Activated T-cell treated with anti-CD3 and anti-CD28 coated beads, Interleukin-2, amount 50 U/mL, for 48 hours (primary cell): ENCODE data around the gene FMN2.

ENCODE experiments used
- DNase-seq, 2 experiments: peaks; one replicate each; pipeline ENCODE4 v3.0.0-alpha.2; 2020

Gene FMN2

DNA sequence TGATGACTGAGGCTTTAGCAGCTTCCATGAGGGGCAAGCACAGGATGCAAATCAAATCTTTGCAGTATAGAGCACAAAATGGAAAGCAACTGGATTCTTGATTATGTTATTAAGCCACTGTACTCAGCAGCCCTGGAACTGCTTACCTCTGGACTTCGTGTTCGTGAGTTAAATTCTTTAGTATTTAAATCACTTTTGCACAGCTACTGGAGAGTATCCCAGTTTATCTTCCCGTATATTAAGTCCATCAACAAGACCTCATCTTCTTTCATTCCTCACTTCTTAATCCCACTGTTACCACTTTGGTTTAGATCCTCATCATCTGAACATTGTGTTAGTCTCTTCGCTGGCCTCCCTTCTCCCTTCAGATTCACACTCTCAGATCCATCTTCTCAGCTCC, 411.4 kb downstream of the FMN2 start:
- no peak for DNase-seq

DNA sequence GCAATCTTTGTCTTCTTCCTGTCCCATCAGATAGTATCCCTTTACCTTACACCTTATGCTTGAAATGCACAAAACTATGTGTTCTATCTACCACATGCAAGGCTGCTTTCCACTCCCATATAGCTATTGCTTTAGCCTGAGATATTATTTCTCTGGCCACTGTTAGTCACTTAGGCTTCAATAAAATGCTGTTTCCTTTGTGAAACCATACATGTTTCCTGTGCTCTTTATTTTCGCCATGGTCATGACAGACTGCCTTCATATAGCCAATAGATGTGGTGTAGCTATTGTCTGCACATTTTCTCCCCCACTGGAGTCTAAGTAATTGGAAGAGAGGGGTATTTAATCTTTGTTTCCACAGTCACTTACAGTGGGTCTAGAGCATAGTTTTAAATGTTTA, 411.9 kb downstream of the FMN2 start:
- DNase-seq = no peak

- DNase-seq = no peak
Observed at GRCh38 chr1:240506176-240506575, 414.5 kb downstream of the FMN2 start.

GRCh38 chr1:240508201-240508600, 416.5 kb downstream of the FMN2 start:
- DNase-seq = no peak

- DNase-seq = no peak
Observed at GRCh38 chr1:240508950-240509349, 417.3 kb downstream of the FMN2 start.

- DNase-seq = no peak
Observed at GRCh38 chr1:240511789-240512188, 420.1 kb downstream of the FMN2 start.

DNA sequence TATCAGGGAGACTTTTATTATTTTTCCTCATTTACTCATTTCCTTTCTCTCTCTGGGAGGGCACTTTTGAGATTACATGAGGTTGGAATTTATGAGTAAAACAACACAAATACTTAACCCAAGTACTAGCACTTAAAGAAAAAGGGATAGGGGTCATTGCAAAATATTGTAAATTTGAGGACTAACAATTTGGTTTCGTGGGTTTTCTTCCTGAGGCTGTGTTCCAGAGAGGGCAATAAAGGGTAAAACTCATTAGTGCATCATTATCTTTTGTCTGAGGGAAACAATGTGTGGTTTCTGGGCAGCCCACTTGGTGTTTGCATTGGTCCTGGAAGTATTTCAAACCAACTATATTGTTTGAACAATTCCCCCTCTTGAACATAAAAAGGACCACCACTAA, 423.8 kb downstream of the FMN2 start:
- DNase-seq = no peak

DNA sequence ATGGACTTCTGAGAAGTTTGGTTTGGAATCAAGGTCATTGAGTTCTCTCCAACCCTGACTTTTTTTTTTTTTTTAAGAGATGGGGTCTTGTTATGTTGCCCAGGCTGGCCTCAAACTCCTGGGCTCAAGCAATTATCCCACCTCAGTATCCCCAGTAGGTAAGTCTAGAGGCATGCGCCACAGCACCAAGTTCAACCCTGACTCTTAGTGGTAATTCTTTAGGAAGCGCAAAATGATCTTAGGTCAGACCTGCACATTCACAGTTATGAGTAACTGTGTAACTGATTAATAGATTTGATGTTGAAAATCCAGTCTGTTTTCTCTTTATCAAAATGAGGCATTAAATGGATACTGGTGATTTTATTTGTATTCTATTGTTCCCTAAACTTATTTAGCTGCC, 424.4 kb downstream of the FMN2 start:
- DNase-seq = no peak

- DNase-seq = no peak
Observed at GRCh38 chr1:240517891-240518290, 426.2 kb downstream of the FMN2 start.

DNA sequence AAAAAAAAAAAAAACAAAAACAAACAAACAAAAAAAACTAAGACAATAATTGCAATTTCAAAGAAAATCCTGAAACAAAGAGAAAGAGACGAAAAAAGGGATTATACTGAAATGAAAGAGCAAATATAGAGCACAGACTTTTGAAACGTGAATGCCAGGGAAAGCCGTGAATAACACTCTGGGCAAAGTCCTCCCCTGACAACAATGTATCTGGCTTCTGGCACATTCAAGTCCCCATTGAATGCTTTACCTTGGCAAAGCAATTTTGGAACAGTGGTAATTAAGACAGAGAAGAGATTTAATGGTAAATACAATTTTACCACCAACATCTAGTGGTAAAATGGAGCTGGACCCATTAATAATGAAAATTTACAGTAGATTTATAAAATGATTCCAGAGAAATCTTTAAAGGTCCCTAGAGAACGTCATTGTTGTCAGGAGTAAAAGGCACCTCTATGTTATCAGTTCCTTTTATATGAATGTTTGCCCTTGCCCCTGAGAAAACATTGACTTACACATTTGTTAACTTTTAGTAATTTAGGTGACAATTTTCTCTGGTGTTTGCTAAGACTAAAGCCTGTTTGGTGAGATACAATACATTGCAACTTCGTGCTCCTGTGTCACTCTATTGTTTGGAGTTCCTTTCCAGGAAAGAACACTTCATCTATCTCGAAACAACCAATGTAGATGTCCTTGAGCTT, 430.6 kb downstream of the FMN2 start:
- no peak for DNase-seq

- DNase-seq = no peak
Observed at GRCh38 chr1:240524356-240525069, 432.8 kb downstream of the FMN2 start.
